Ectodermal cell (in vitro differentiated cells): Measurements from ENCODE around the gene MPP2.

Source experiments
- H3K27ac ChIP-seq: 2 replicates; pipeline ENCODE4 v1.7.0; 2013; ENCODE audit warnings: mild to moderate bottlenecking, low read depth, low read length; ENCODE audit not compliant: insufficient read depth, poor library complexity, severe bottlenecking
- H3K27me3 ChIP-seq: 2 replicates; pipeline ENCODE4 v1.7.0; 2013; ENCODE audit warnings: mild to moderate bottlenecking, low read length; ENCODE audit not compliant: insufficient read depth, control insufficient read depth, poor library complexity, severe bottlenecking
- H3K36me3 ChIP-seq: one replicate; pipeline ENCODE4 v1.7.0; 2013; ENCODE audit warnings: low read length; ENCODE audit not compliant: control insufficient read depth, insufficient read depth
- H3K4me1 ChIP-seq: one replicate; pipeline ENCODE4 v1.7.0; 2013; ENCODE audit warnings: low read length; ENCODE audit not compliant: control insufficient read depth, insufficient read depth
- H3K4me3 ChIP-seq: 2 replicates; pipeline ENCODE4 v1.7.0; 2013; ENCODE audit warnings: low read depth, low read length, control low read depth; ENCODE audit not compliant: insufficient read depth
- H3K9me3 ChIP-seq: 2 replicates; pipeline ENCODE4 v1.7.0; 2013; ENCODE audit warnings: mild to moderate bottlenecking, low read length, moderate library complexity; ENCODE audit not compliant: control insufficient read depth
- WGBS, 2 experiments: methylation state at CpG; one replicate each; pipeline ENCODE4 v1.1.7; 2013; ENCODE audit warnings: missing lambda C conversion rate in 2 of 2; 5-methylcytosine and 5-hydroxymethylcytosine counted together

MPP2 gene

DNA sequence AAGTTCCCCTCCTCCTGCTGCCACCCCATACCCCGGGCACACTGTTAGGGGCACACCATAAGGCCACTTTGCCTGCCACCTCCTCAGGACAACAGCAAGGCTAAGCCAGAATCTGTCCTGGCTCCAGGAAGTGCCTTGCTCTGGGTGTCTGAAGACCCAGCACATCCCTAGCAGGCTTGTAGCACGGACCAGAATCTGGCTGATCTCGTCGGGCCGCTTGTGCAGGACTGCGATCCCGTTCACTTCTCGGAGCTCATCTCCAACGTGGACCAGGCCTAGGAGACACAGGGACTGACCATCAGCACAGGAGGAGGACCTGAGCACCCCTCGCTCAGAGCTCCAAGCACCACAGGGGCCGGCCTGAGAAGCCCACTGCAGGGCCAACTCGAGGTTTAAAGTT is 81.8 kb downstream of the MPP2 start:
- 91 to 95% methylated on average over 12 of the region's 12 CpGs for WGBS, 2 experiments
- Histone ChIP-seq H3K36me3 (no peaks in the 10 kb centered on the region), H3K4me3 (no peak overlapping the region), H3K27ac (no peak overlapping the region), H3K27me3 (no peaks in the 10 kb centered on the region), H3K4me1 (no peaks in the 10 kb centered on the region), H3K9me3 (no peaks in the 10 kb centered on the region)
